GM10248 (cell line): ENCODE measurements around the gene MAP1LC3A.

ENCODE experiments used
- CTCF ChIA-PET: fragments of 300-600 bp; sonication (Branson Sonifier 250); formaldehyde crosslinking; extraction: SDS; loops from one replicate; lab custom pipeline; 2021; ENCODE audit warnings: antibody characterized with exemption; lab: Yijun Ruan, JAX
- POLR2A ChIA-PET: fragments of 350-650 bp; sonication (Branson Sonifier 250); formaldehyde crosslinking; extraction: SDS; loops from one replicate; lab custom pipeline; 2020; ENCODE audit warnings: antibody characterized with exemption; lab: Yijun Ruan, JAX
- DNase-seq: peaks from one replicate; pipeline ENCODE4 v3.0.0; 2012; ENCODE audit errors: extremely low spot score
- TF ChIP-seq, protein P1 (sequence below): IDR thresholded peaks from 2 replicates; pipeline ENCODE4 v1.5.1; 2012; ENCODE audit warnings: mild to moderate bottlenecking, low read depth; ENCODE audit errors: extremely low read depth, missing control alignments, control extremely low read depth

The MAP1LC3A gene

DNA sequence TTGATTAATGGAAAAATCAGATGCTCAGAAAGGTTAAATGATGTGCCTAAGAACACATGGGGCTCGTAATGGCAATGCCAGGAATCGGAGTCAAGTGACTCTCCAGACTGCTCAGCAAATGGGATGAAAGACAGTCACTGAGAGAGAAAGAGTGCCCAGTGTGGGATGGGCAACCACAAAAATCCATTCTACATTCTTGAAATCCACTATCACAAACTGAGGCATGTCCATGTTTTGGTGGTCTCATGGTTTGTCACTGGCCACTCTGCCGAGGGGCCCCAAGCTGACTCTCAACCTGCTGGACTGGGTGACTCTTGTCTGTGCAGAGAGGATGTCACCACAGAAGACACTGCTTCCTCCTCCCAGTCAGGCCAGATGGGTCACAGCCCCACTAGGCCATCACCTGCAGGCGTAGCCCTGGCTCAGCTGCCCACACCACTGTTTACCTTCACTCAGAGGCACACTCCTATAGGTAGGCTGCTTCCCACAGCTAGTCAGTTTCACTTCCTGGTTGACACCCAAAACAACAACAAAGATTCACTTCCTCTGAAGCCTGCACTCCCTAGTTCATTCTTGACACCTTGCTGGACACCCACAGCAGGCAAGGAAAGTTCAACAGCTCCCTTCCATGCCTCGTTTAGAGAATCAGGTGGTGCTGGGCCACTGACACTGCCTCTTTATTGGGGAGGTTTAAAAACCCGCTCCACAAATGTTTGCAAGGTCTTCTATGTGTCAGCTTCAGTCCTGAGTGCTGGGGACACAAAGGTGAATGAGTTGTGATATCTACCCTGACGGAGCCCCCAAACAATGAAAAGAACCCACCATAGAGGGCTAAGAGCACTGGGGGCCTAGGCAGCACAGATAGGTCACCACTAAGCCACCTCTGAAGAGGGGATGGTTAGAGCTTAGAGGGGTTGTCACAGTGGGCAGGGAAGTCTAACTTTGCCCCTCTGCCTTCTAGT lies 21.7 kb downstream of the MAP1LC3A start:
- TF ChIP-seq, protein P1, sequence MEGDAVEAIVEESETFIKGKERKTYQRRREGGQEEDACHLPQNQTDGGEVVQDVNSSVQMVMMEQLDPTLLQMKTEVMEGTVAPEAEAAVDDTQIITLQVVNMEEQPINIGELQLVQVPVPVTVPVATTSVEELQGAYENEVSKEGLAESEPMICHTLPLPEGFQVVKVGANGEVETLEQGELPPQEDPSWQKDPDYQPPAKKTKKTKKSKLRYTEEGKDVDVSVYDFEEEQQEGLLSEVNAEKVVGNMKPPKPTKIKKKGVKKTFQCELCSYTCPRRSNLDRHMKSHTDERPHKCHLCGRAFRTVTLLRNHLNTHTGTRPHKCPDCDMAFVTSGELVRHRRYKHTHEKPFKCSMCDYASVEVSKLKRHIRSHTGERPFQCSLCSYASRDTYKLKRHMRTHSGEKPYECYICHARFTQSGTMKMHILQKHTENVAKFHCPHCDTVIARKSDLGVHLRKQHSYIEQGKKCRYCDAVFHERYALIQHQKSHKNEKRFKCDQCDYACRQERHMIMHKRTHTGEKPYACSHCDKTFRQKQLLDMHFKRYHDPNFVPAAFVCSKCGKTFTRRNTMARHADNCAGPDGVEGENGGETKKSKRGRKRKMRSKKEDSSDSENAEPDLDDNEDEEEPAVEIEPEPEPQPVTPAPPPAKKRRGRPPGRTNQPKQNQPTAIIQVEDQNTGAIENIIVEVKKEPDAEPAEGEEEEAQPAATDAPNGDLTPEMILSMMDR = no peak
- ChIA-PET CTCF (interaction anchor here (1.2 to 2.0 kb wide), 4 partner anchors 10 to 190 kb away, joined by 3 to 12 read pairs (median 4); no protein-coding TSS in a partner anchor), POLR2A (interaction anchor here (0.6 kb wide), 1 partner anchor 779 kb away, joined by 3 read pairs; no protein-coding TSS in a partner anchor)
- peak; percentile 53 for DNase-seq

DNA sequence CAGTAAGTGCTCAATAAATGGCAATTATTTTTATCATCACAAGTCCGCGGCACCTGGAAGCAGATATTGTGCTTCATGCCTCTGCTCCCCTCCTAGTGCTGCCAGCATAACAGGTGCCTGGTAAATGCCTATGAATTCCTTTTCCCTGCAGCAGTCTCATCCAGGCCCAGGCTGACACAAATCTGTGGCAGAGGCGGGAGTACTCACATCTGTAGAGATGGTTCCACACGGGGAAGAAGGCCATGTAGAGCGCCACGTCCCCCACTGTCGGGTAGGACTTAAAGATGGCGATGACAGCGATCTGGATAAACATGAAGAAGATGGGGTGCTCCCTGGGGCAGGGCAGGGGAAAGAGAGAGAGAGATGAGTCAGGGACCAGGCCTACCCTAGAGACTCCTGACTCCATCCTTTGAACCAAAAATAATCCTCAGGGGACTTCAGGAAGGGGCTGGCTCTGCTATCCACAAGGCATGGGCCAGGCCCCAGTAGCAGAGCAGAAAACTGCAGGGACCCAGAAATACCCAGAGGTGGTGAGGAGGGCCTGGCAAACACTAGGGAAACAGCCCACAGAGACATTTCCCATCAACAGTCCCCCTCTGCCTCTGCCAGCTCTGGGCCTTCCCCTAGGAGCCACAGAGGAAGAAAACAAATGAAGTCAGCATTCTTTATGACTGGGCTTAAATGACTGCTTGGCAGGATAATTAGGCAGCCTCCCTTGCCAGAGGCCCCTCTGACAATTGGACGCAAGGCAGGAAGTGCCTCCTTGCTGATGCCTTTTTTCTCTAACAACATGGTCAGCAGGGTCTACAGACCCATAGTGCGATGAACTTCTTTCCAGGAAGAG lies 23.0 kb downstream of the MAP1LC3A start:
- CTCF ChIA-PET = interaction anchor here (0.9 to 2.8 kb wide), 3 partner anchors 11 to 27 kb away, joined by 3 to 10 read pairs (median 3); no protein-coding TSS in a partner anchor
- TF ChIP-seq, protein P1 = no peak
- DNase-seq = peak; percentile 29
- POLR2A ChIA-PET = interaction anchor here (0.6 kb wide), 1 partner anchor 1178 kb away, joined by 4 read pairs; no protein-coding TSS in a partner anchor

DNA sequence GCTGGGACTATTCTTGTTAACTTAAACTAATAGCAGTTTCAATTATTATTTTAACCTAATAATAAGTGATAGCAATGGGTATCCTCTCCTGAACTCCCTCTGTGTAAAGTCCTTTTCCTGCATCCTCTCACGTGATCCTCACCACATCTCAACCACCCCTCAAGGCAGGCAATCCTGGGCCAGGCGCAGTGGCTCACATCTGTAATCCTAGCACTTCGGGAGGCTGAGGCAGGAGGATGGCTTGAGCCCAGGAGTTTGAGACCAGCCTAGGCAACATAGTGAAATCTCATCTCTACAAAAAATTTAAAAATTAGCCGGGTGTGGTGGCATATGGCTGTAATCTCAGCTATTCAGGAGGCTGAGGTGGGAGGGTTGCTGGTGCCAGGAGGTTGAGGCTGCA lies 23.7 kb downstream of the MAP1LC3A start:
- DNase-seq = no peak
- POLR2A ChIA-PET = no interaction called here
- CTCF ChIA-PET = interaction anchor here (0.9 to 2.8 kb wide), 4 partner anchors 12 to 269 kb away, joined by 3 to 10 read pairs (median 4); no protein-coding TSS in a partner anchor
- TF ChIP-seq, protein P1 = no peak

DNA sequence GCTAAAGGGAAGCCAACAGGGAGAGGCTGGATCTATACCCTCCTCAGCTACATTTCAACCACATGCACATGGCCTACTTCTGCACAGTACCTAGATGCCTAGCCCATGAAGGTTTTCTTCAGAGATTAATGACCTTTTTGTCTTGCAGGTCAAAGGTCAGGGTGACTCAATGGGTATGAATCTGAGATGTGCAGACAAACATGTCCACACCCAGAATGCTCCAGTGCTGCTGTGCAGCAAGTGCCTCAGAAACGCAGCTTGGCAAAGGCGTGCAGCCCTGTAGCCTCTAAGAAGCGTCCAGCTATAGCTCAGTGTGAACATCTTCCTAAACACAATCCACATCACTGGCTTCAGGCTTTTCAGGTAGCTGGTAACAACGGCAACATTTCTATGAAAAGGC lies 24.4 kb downstream of the MAP1LC3A start:
- POLR2A ChIA-PET = no interaction called here
- DNase-seq = no peak
- CTCF ChIA-PET = interaction anchor here (0.6 to 2.8 kb wide), 6 partner anchors 12 to 270 kb away, joined by 3 to 10 read pairs (median 4); no protein-coding TSS in a partner anchor
- TF ChIP-seq, protein P1 = no peak

DNA sequence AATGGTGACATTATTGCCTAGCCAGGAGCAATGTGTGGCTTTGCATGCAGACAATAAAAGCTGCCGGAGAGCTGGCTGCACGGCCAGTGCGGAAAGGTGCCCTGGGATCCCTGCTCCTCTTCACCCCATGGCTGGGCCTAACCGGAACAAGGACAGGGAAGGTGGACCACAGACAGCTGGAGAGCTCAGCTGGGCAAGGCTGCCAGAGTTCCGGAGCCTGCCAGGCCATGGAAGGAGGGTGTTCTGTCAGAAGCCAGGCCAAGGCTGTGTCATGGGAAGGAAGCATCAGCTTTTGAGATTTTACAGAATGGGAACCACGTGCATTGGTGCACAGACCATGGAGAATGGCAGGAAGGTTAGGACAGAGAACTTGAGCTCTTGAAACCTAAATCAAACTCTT lies 25.0 kb downstream of the MAP1LC3A start:
- POLR2A ChIA-PET = no interaction called here
- TF ChIP-seq, protein P1 = no peak

More for the DNA sequence above, 25.0 kb downstream of the MAP1LC3A start:
- CTCF ChIA-PET = interaction anchor here (1.0 to 2.8 kb wide), 7 partner anchors 8 to 271 kb away, joined by 3 to 10 read pairs (median 3); no protein-coding TSS in a partner anchor
- no peak for DNase-seq
